Activated naive CD4-positive, alpha-beta T cell treated with anti-CD3 and anti-CD28 coated beads for 36 hours (primary cell): ENCODE data around the gene ZNF132. TPM values are rescaled to one million over a fixed set of nuclear protein-coding genes. Genes with fewer than 3 reads are reported as not detected.
"Not testable (repeated sequence)": the region's sequence is repeated elsewhere in the genome, so short reads cannot be mapped to it uniquely, and the experiment has no call there.

ENCODE experiments used
- CTCF ChIA-PET: fragments of 350-600 bp; sonication (Branson Sonifier 250); formaldehyde crosslinking; loops from one replicate; lab custom pipeline; 2021; ENCODE audit warnings: antibody characterized with exemption; lab: Charles Lee
- DNase-seq: peaks from one replicate; pipeline ENCODE4 v3.0.0-alpha.2; 2020
- H3K27ac Mint-ChIP-seq: one replicate; pipeline ENCODE4 v1.8.0; 2021; ENCODE audit warnings: mild to moderate bottlenecking, mixed read lengths
- H3K27me3 Mint-ChIP-seq: one replicate; pipeline ENCODE4 v1.8.0; 2021; ENCODE audit warnings: low read depth, mixed read lengths
- H3K36me3 Mint-ChIP-seq: one replicate; pipeline ENCODE4 v1.8.0; 2021; ENCODE audit warnings: low read depth, mixed read lengths
- H3K4me1 Mint-ChIP-seq: one replicate; pipeline ENCODE4 v1.8.0; 2021; ENCODE audit warnings: low read depth, mixed read lengths
- H3K4me3 Mint-ChIP-seq: one replicate; pipeline ENCODE4 v1.8.0; 2021; ENCODE audit warnings: mild to moderate bottlenecking, moderate library complexity, mixed read lengths
- H3K9me3 Mint-ChIP-seq: one replicate; pipeline ENCODE4 v1.8.0; 2021; ENCODE audit warnings: mixed read lengths
- intact Hi-C: fragments of 100-400 bp; cut with micrococcal nuclease; formaldehyde crosslinking; loops from one replicate; pipeline ENCODE4 v1.15.1; 2023
- total RNA-seq, 2 experiments: library from RNA; stranded (reverse); gene quantifications; one replicate each; pipeline ENCODE4 v1.2.3, GENCODE V29; 2021

The ZNF132 gene
- total RNA-seq, 2 experiments from 2014 or later, result 2.8 to 2.9 TPM

DNA sequence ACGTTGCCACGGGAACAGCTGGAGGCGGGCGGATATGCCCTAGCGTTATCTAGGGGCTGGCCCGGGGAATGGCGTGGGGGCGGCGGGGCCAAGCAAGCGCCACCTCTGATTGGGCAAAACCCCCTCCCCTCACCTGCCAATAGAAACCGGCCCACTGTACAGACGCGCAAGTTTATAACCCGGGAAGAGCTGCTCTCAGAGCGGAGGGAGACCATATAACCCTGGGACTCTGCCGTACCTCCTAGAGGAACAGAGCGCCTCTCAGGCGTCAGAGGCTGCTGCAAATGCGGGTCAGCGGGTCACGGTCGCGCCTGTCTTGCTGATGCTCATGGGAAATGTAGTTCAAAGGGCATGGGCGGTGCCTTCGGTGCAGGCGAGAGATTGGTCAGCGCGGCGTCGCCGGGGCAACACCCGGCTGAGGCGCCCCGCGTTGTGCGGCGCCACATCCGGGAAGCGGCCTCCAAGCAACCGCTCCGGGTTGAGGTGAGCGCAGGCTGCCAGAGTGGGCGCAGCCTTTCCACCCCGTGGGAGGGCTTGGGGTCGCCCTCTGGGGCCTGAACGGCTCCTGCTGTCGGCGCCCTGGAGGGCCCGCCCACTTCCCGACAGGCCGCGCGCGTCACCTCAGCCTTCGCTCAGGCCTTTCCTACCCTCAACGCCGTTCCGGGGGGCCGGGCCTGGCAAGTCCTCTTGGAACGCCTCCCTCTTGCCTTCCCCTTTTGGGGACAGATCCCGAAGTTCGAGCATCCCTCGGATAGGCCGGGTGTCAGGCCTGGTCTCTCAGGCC, 36.0 kb upstream of the ZNF132 start, which contains the start of gene ZNF446:
TSS of gene ZNF446 (plus strand) at position 639 of the 784 bp plus-strand sequence. CDS start 867 bp downstream, outside the sequence.
- CTCF ChIA-PET, result no interaction called here
- no peaks in the 10 kb centered on the region for H3K27me3 Mint-ChIP-seq
- no peaks in the 10 kb centered on the region for H3K9me3 Mint-ChIP-seq
- peak within 1 kb of the TSS; percentile 94 for H3K4me3 Mint-ChIP-seq
- H3K4me1 Mint-ChIP-seq, result peaks cover 13% of the 10 kb centered on the region
- intact Hi-C loops, result loop anchor here (1.0 kb wide), 8 partner anchors 10 to 198 kb away; partner anchors contain the start of genes ZBTB45, ZNF132, ZNF324B and ZNF8
- DNase-seq, result peak; percentile 97
- peak within 1 kb of the TSS; percentile 97 for H3K27ac Mint-ChIP-seq
- peaks cover under 1% of the 10 kb centered on the region for H3K36me3 Mint-ChIP-seq

DNA sequence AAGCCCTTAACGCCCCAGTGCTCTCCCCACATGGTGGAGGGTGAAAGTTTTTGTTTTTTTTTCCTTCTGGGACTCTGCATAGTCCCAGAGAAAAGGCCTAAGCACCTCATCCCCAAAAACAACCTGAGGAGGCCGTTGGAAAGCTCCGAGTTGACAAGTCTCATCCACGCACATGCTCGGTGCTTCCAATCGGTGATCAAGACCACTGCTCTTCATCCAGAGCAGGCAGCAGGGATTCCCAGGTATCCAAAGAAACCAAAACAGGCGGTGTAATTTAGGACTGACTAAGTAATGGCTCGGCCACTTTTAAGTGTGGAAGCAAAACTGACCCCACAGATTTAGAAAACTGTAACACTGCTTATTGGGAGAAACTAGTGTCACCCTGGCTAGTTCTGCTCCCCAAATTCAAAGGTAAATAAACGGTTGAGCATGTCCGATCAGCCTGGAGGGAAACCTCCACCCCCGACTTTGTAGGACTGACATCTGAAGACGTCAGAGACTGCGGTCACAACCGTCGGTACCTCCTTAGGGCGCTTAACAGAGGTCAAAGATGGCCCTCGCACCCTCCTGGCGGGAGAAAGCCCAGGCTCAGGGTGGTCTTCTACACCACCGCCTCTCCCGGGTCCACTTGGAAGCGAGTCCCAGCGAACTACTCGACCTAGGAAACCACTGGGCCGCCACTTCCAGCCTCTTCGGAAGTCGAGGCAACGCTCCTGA, 35.2 kb upstream of the ZNF132 start:
- peak overlapping the region; percentile 94 for H3K4me3 Mint-ChIP-seq
- no peaks in the 10 kb centered on the region for H3K27me3 Mint-ChIP-seq
- intact Hi-C loops, result loop anchor here (1.0 kb wide), 3 partner anchors 9 to 94 kb away; partner anchors contain the start of genes ZNF324B and ZNF837
- H3K9me3 Mint-ChIP-seq, result no peaks in the 10 kb centered on the region
- peaks cover 13% of the 10 kb centered on the region for H3K4me1 Mint-ChIP-seq
- CTCF ChIA-PET, result interaction anchor here (1.0 kb wide), 1 partner anchor 45 kb away, joined by 3 read pairs; the partner anchor contains the start of gene ZBTB45
- DNase-seq, result no peak
- peaks cover 4% of the 10 kb centered on the region for H3K36me3 Mint-ChIP-seq
- peak overlapping the region; percentile 97 for H3K27ac Mint-ChIP-seq

DNA sequence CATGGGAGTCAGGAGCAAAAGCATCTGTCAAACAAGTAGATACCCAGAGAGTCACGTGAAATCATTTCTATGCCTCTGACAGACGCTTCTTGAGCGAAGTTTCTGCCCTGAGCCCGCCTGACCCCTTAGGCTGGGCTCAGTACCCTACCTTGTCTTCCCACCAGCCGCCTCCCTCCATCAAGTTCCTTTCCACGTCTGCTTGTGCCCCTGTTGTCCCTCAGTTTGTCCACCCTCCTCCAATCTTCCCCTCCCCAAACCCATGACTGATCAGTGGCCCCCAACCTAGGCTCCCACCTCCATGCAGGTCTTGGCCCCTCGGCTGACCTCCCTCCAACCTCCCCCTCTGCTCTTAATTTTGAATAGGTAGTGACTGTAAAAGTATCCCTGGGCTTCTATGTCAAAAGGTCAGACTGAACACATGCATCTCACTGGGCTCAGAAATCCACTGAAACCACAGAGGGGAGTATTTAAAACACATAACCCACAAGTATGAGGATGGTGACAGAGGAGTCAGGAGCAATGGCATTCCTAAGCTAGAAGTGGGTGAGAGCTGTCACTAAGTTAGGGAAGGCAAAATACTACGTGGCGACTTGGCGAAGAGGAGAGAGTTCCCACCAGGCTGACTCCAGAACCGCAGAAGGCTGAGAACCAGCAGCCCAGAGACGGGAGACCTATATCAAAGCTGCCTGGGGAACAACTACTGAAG, 34.5 kb upstream of the ZNF132 start:
- Mint-ChIP-seq H3K4me1 (peaks cover 13% of the 10 kb centered on the region), H3K4me3 (peak overlapping the region; percentile 11), H3K9me3 (no peaks in the 10 kb centered on the region), H3K36me3 (peaks cover 5% of the 10 kb centered on the region), H3K27ac (no peak overlapping the region), H3K27me3 (no peaks in the 10 kb centered on the region)
- CTCF ChIA-PET, result interaction anchor here (1.0 kb wide), 1 partner anchor 45 kb away, joined by 3 read pairs; the partner anchor contains the start of gene ZBTB45
- intact Hi-C loops, result no loop called here
- no peak for DNase-seq

DNA sequence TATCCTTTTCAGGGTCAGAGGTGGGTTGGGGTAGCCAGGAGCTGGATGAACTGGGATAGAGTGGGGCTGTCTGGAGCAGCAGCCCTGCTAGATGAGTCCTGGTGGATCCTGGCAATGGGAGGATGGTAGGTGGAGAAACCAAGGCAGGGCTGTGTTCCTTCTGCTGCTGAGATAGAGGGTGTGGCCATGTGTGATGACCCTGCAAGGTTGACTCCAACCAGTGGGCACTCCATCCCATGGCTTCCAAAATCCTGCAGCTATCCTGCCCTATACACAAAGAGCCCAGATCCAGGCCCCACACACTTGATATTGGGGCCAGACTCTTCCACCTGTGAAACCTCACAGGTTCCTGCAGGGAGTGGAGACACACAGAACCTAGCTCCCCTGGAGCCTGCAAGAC, 33.8 kb upstream of the ZNF132 start:
- Mint-ChIP-seq H3K36me3 (peaks cover 5% of the 10 kb centered on the region), H3K9me3 (no peaks in the 10 kb centered on the region), H3K4me1 (peaks cover 14% of the 10 kb centered on the region), H3K4me3 (no peak overlapping the region), H3K27ac (no peak overlapping the region), H3K27me3 (no peaks in the 10 kb centered on the region)
- CTCF ChIA-PET, result no interaction called here
- intact Hi-C loops, result no loop called here
- no peak for DNase-seq

DNA sequence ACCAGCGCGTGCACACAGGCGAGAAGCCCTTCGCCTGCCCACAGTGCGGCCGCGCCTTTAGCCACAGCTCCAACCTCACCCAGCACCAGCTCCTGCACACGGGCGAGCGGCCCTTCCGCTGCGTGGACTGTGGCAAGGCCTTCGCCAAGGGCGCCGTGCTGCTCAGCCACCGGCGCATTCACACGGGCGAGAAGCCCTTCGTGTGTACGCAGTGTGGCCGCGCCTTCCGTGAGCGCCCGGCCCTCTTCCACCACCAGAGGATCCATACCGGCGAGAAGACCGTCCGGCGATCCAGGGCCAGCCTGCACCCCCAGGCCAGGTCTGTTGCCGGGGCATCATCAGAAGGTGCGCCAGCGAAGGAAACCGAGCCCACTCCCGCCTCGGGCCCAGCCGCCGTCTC, 31.8 kb upstream of the ZNF132 start:
- Mint-ChIP-seq H3K36me3 (peaks cover 5% of the 10 kb centered on the region), H3K4me1 (peaks cover 24% of the 10 kb centered on the region), H3K27me3 (no peaks in the 10 kb centered on the region), H3K27ac (no peak overlapping the region), H3K4me3 (no peak overlapping the region), H3K9me3 (no peaks in the 10 kb centered on the region)
- CTCF ChIA-PET, result no interaction called here
- DNase-seq, result no peak
- intact Hi-C loops, result no loop called here

DNA sequence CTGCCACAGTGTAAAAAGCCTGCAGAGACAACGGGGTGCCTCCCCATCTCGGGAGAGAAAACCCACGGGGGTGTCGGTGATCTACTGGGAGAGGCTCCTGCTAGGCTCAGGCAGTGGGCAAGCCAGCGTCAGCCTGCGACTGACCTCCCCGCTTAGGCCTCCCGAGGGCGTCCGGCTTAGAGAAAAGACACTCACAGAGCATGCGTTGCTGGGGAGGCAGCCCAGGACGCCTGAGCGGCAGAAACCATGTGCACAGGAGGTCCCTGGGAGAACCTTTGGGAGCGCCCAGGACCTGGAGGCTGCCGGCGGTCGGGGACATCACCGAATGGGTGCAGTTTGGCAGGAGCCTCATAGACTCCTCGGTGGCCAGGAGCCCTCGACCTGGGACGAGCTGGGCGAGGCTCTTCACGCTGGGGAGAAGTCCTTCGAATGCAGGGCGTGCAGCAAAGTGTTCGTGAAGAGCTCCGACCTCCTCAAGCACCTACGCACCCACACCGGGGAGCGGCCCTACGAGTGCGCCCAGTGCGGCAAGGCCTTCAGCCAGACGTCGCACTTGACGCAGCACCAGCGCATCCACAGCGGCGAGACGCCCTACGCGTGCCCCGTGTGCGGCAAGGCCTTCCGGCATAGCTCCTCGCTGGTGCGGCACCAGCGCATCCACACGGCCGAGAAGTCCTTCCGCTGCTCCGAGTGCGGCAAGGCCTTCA, 31.0 kb upstream of the ZNF132 start:
- CTCF ChIA-PET, H3K9me3 Mint-ChIP-seq, intact Hi-C loops, DNase-seq, H3K27me3 Mint-ChIP-seq, H3K27ac Mint-ChIP-seq, H3K4me3 Mint-ChIP-seq, H3K36me3 Mint-ChIP-seq: not testable (repeated sequence)
- peaks cover 27% of the 10 kb centered on the region for H3K4me1 Mint-ChIP-seq

DNA sequence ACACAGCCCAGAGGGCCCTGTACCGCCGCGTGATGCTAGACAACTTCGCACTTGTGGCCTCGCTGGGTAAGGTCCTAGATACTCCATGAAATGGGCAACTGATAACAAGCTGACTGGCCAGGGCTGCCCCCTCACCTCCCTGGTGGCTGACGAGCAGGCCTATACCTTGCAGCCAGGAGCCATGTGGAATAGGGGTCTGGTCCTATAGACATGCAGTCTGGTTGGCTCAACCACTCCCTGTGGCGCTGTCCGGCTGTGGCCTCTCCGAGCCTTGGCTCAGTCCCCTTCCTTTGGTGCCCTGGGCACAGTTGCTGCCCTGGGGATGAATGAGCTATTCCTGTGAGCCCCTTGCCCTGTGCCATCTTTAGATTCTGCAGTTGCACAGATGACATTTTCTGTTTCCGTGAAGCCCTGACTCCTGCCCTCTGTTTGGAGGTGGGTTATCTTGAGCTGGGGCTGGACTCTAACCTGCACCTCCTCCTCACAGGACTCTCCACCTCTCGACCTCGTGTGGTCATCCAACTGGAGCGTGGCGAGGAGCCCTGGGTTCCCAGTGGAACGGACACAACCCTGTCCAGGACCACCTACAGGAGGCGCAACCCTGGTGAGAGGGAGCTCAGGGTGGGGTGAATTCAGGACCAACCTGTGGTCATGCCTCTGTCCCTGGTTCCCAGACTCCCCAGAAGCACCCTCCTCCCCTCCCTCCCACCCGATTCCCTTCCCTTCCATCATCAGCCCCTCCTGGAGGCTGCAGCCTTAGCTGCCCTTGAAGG, 29.5 kb upstream of the ZNF132 start:
- Mint-ChIP-seq H3K27ac (no peak overlapping the region), H3K27me3 (peaks cover 2% of the 10 kb centered on the region), H3K9me3 (no peaks in the 10 kb centered on the region), H3K4me3 (no peak overlapping the region), H3K36me3 (peaks cover 5% of the 10 kb centered on the region), H3K4me1 (peaks cover 20% of the 10 kb centered on the region)
- intact Hi-C loops, result no loop called here
- no peak for DNase-seq
- CTCF ChIA-PET, result no interaction called here

DNA sequence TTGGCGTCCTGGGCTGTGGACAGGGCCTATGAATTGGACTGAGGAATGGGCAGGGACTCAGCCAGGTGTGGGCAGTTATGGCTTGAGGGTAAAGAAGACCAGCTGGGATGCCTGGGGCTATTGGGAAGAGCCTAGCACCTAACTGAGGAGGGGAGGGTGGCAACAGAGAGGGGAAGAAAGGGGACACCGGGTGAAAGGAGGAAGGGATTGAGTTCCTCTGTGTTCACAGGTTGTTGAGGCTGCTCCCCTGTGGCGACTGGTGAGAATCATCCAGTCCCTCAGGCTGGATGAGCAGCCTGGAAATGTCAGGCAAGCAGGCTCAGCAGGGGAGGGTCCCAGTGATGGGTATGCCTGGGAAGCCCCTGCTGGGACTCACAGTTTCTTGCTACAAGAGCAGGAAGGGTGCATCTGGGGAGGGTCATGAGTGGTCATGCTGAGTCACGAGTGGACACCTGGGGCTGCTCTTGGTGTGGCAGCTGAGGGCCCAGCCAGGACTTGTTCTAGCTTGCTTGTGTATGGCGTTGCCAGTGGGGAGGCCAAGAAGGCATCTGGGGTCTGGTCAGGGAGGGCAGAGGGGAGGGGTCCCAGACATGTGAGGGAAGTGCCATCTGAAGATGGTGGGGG, 28.4 kb upstream of the ZNF132 start:
- Mint-ChIP-seq H3K4me1 (peaks cover 20% of the 10 kb centered on the region), H3K27me3 (peaks cover 2% of the 10 kb centered on the region), H3K4me3 (peak overlapping the region; percentile 83), H3K36me3 (peaks cover 5% of the 10 kb centered on the region), H3K9me3 (no peaks in the 10 kb centered on the region), H3K27ac (no peak overlapping the region)
- intact Hi-C loops, result no loop called here
- CTCF ChIA-PET, result interaction anchor here (1.0 kb wide), 1 partner anchor 48 kb away, joined by 3 read pairs; no protein-coding TSS in a partner anchor
- no peak for DNase-seq

DNA sequence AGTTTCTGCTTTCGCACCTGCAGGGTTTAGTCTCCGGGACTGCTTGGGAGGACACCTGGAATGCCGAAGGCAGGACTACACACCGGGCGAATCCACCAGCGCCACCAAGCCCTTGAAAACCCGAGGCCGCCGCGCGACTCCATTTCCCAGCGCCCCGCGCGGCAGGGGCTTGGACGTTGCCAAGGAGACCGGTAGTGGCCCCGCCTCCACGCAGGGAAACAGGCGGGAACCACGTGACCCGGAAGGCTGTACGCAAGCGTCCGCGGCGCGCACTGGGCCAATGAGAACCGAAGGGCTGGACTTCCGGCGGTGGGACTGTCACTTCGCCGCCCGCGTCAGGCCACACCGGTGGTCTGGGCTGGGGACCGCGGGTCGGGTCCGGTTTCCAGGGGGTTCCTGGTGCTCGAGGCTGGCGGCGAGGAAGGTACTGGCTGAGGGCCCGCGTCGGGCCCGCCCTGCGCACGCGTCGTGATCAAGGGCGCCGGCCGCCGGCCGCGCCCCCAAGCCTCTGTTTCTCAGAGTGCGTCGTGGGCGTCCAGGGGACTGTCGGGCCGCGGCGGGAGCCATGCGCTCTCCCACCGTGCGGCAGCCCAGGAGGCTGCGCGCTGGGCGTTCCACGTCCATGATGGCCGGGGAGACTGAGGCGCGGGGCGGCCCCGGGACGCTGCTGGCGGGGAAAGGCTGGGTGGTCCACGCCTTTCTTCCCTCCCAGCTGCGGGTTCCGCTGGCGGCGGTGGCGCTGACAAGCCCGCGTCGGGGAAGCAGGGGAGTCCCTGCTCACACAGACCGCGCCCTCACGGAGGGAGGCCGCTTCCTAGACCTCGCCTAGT, 27.0 kb upstream of the ZNF132 start, which contains the start of gene ZNF324:
TSS of gene ZNF324 (plus strand) at position 321 of the 830 bp plus-strand sequence. CDS start 2,106 bp downstream, outside the sequence.
- CTCF ChIA-PET, result interaction anchor here (0.6 kb wide), 1 partner anchor 1061 kb away, joined by 3 read pairs; no protein-coding TSS in a partner anchor
- DNase-seq, result peak; percentile 99
- Mint-ChIP-seq H3K36me3 (peaks cover 5% of the 10 kb centered on the region), H3K4me3 (peak within 1 kb of the TSS; percentile 83), H3K27ac (no peak within 1 kb of the TSS), H3K9me3 (no peaks in the 10 kb centered on the region), H3K4me1 (peaks cover 20% of the 10 kb centered on the region), H3K27me3 (peaks cover 2% of the 10 kb centered on the region)
- intact Hi-C loops, result loop anchor here (1.0 to 2.0 kb wide), 8 partner anchors 8 to 140 kb away; partner anchors contain the start of genes ZBTB45, ZNF132, ZNF324B and ZNF584
